Spinal cord (tissue), 10 donors: ENCODE measurements around the gene CP. TPM values are rescaled to one million over a fixed set of nuclear protein-coding genes. Genes with fewer than 3 reads are reported as not detected.
"Not testable (repeated sequence)": the region's sequence is repeated elsewhere in the genome, so short reads cannot be mapped to it uniquely, and the experiment has no call there.

ENCODE experiments used
- DNase-seq, 6 donors: peaks; one replicate each; pipeline versions ENCODE4 v3.0.0 to v3.0.0-alpha.2; 2013 to 2015; ENCODE audit warnings: low spot score in 6 of 6, low read depth in 4 of 6
- H3K27ac ChIP-seq: one replicate; pipeline ENCODE4 v1.5.1; 2013; ENCODE audit warnings: low read depth, low read length, control low read depth
- H3K27me3 ChIP-seq: one replicate; pipeline ENCODE4 v1.6.1; 2013; ENCODE audit warnings: low read length; ENCODE audit not compliant: control insufficient read depth, insufficient read depth
- H3K36me3 ChIP-seq: one replicate; pipeline ENCODE4 v1.6.1; 2013; ENCODE audit warnings: low read length; ENCODE audit not compliant: control insufficient read depth, insufficient read depth
- H3K4me1 ChIP-seq: one replicate; pipeline ENCODE4 v1.6.1; 2013; ENCODE audit warnings: low read length; ENCODE audit not compliant: control insufficient read depth, insufficient read depth
- H3K4me3 ChIP-seq: one replicate; pipeline ENCODE4 v1.5.1; 2013; ENCODE audit warnings: low read depth, low read length, control low read depth
- H3K9me3 ChIP-seq: one replicate; pipeline ENCODE4 v1.6.1; 2013; ENCODE audit warnings: low read length; ENCODE audit not compliant: control insufficient read depth, insufficient read depth
- WGBS: methylation state at CpG from one replicate; pipeline ENCODE4 v1.1.5; 2013; ENCODE audit warnings: missing lambda C conversion rate; ENCODE audit not compliant: insufficient coverage; 5-methylcytosine and 5-hydroxymethylcytosine counted together
- polyA plus RNA-seq, 2 donors: library from polyadenylated mRNA; unstranded; fragments of 120-200 nt; gene quantifications; one replicate each; pipeline ENCODE4 v1.2.1, GENCODE V29; 2013; ENCODE audit not compliant: insufficient read length in 2 of 2
- total RNA-seq, 2 donors: library from RNA; depleted of rRNA in 1 of 2; stranded (reverse); fragments of 120-200 nt in 1 of 2; fragments of >200 nt in 1 of 2; gene quantifications; one replicate each; pipeline versions ENCODE4 v1.2.3 to v1.2.4, GENCODE V29; 2013 to 2014
- donor health status: healthy.

CP gene
- total and polyA plus RNA-seq, 4 donors: 0.93 to 48.7 (median 1.5) TPM

- WGBS: no CpG with 5 or more reads among the region's 5 CpGs
- no peak for DNase-seq
- Histone ChIP-seq H3K4me1 (no peaks in the 10 kb centered on the region), H3K4me3 (no peak overlapping the region), H3K36me3 (no peaks in the 10 kb centered on the region), H3K27ac (no peak overlapping the region), H3K27me3 (no peaks in the 10 kb centered on the region), H3K9me3 (no peaks in the 10 kb centered on the region)
These were observed 26.5 kb upstream of the CP start for GRCh38 chr3:149247929-149248691.

DNA sequence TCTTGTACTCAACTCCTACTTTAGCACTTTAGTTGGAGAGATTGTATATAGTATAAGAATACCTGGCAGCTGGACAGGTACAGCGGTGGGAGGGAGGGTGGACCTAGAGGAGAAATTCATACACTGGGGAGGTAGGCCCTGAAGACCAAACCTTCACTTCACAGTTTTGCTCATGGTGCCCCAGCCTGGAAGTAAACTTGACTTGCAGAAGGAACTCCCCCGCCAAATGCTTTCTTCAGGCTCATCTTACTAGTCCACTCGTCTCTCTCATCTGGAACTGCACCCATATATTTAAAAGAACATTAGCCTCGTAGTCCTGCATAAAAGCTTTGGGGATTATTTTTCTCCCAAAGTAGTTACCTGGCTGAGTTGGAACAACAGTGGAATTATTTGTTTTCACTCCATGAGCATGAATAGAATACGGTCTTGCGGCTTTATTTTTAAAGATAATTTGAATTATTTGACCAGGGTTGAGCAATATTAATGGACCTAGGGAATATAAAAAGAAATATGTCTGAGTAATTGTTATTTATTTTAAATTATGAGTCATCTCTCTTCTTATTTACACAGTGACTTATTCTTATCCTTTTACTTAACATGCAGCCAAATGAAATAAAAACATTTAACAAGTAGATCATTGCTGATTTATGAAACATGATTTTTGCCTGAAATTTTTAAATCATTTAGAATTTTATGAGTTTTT lies 25.5 kb upstream of the CP start:
- WGBS: 80% methylated on average over 1 of the region's 6 CpGs
- Histone ChIP-seq H3K27me3 (no peaks in the 10 kb centered on the region), H3K36me3 (no peaks in the 10 kb centered on the region), H3K27ac (no peak overlapping the region), H3K9me3 (no peaks in the 10 kb centered on the region), H3K4me1 (no peaks in the 10 kb centered on the region), H3K4me3 (no peak overlapping the region)
- DNase-seq: no peak

DNA sequence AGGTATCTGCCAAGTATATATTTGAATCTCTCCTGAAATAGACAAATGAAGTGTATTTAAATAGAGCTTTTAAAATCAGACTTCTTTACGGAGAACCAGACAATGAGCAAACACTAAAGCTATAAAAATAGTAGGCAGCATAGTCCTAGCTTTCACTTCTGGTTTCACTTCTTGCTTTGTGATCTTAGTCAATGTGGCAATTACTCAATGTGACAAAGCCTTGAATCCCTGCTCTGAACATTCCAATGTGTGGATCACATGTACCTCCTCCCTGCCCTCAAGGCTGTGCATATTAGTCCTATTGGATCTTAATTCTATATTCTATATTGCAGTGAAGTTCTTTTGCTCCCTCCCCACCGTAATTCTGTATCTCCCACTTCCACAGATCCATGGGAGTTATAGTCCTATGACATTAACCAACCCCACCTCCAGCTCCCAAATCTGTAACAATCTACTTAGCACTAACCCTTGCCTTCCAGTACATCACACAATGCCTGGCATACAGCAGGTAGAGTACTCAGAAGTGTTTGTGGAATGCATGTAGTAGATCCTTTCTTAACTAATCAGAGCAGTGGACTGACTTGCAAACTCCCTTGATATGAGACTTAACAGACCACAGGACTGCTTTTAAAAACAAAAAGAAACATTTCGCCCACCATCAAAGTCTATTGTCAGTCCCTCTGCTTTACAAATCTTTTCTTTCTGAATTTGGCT lies 24.3 kb upstream of the CP start:
- H3K9me3 ChIP-seq: no peaks in the 10 kb centered on the region
- no peak overlapping the region for H3K4me3 ChIP-seq
- H3K27me3 ChIP-seq: no peaks in the 10 kb centered on the region
- H3K27ac ChIP-seq: no peak overlapping the region
- no peak for DNase-seq
- no peaks in the 10 kb centered on the region for H3K4me1 ChIP-seq
- no peaks in the 10 kb centered on the region for H3K36me3 ChIP-seq
- 83% methylated on average over 1 of the region's 3 CpGs for WGBS

DNA sequence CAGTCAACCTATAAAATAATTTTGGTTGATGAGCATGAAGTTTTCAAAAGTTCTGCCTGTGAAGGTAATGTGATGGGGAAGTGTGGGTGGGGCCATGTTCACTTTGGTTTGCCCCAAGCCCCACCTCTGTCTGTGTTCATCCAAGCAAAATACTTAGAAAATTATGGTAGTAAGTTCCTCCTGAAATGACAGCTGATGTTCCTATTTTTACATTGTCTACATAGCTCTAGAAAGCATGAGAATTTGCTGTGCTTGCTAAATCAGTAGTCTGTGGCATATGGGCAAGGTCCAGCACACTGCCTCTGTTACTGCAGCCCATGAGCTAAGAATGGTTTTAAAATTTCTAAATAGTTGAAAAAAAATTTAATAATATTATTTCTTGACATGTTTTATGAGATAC lies 21.9 kb upstream of the CP start:
- DNase-seq: no peak
- Histone ChIP-seq H3K27me3 (no peaks in the 10 kb centered on the region), H3K36me3 (no peaks in the 10 kb centered on the region), H3K4me3 (no peak overlapping the region), H3K4me1 (no peaks in the 10 kb centered on the region), H3K27ac (no peak overlapping the region), H3K9me3 (no peaks in the 10 kb centered on the region)

- DNase-seq: no peak
- WGBS: no CpG with 5 or more reads among the region's 1 CpG
- H3K27ac ChIP-seq: no peak overlapping the region
- H3K4me3 ChIP-seq: no peak overlapping the region
- no peaks in the 10 kb centered on the region for H3K27me3 ChIP-seq
- no peaks in the 10 kb centered on the region for H3K36me3 ChIP-seq
- H3K9me3 ChIP-seq: no peaks in the 10 kb centered on the region
- H3K4me1 ChIP-seq: no peaks in the 10 kb centered on the region
These were observed 17.8 kb upstream of the CP start for GRCh38 chr3:149239357-149239936.

DNA sequence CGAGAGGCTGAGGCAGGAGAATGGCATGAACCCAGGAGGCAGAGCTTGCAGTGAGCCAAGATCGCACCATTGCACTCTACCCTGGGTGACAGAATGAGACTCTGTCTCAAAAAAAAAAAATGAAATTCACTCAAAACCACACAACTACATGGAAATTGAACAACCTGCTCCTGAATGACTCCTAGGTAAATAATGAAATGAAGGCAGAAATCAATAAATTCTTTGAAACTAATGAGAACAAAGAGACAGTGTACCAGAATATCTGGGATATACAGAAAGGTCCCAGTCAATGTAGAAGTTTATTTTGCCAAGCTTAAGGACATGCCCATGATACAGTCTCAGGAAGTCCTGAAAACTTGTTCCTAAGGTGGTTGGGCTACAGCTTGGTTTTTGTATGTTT lies 16.6 kb upstream of the CP start:
- not testable (repeated sequence) for H3K9me3 ChIP-seq, H3K27ac ChIP-seq

DNA sequence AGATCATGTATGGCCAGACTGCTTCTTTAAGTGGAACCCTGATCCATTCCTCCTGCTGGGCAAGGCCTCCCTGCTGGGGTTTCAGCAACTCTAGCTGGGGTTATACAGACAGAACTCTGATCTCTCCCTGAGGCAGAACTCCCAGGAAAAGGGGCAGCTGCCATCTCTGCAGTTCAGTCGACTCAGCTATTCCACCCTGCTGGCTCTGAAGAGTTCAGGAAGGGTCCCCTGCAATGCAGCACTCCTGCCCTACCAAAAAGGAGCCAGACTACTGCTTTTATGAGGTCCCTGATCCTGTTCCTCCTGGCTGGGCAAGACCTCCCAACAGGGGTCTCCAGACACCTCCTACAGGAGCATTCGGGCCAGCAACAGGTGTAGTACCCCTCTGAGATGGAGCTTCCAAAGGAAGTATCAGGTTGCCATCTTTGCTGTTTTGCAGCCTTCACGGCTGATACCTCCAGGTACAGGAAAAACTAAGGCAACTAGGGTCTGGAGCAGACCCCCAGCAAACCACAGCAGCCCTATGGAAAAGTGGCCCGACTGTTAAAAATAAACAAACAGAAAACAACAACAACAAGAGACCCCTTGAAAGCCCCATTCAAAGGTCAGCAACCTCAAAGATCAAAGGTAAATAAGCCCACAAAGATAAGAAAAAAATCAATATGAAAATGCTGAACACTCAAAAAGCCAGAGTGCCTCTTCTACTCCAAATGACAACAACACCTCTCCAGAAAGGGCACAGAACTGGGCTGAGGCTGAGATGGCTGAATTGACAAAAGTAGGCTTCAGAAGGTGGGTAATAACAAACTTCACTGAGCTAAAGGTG lies 14.2 kb upstream of the CP start:
- DNase-seq: no peak
- Histone ChIP-seq H3K9me3 (no peaks in the 10 kb centered on the region), H3K36me3 (no peaks in the 10 kb centered on the region), H3K27me3 (no peaks in the 10 kb centered on the region), H3K4me1 (no peaks in the 10 kb centered on the region), H3K4me3 (no peak overlapping the region), H3K27ac (no peak overlapping the region)
- WGBS: 83% methylated on average over 4 of the region's 4 CpGs

More for the DNA sequence above, 16.6 kb upstream of the CP start:
- not testable (repeated sequence) for H3K27me3 ChIP-seq, DNase-seq, H3K36me3 ChIP-seq, H3K4me3 ChIP-seq, H3K4me1 ChIP-seq
- WGBS: no CpG with 5 or more reads among the region's 2 CpGs

GRCh38 chr3:149234671-149235245 lies 13.1 kb upstream of the CP start:
- no peaks in the 10 kb centered on the region for H3K36me3 ChIP-seq
- no peaks in the 10 kb centered on the region for H3K27me3 ChIP-seq
- no peaks in the 10 kb centered on the region for H3K9me3 ChIP-seq
- no peak overlapping the region for H3K4me3 ChIP-seq
- 90% methylated on average over 3 of the region's 5 CpGs for WGBS
- DNase-seq: no peak
- H3K27ac ChIP-seq: no peak overlapping the region
- no peaks in the 10 kb centered on the region for H3K4me1 ChIP-seq

DNA sequence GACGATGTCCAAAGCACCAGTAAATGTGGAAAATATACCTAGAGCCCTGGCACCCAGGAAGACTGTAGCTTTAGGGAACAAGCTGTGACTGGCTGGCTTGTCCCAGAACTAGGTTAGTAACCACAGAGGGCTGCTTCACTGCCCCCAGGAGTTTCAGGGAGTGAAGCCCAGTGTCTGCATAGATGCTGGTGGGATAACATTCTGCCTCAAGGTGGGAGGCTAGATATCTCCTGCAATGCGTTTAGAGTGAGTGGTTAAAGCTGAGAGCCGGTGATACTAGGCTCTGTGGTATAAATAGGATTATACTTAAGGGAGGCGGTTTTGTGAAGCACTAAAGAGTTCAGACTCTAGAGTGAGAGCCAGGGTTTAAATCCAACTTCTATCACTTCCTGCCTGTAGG lies 11.7 kb upstream of the CP start:
- no peak for DNase-seq
- Histone ChIP-seq H3K27ac (no peak overlapping the region), H3K9me3 (no peaks in the 10 kb centered on the region), H3K4me3 (no peak overlapping the region), H3K4me1 (no peaks in the 10 kb centered on the region), H3K36me3 (no peaks in the 10 kb centered on the region), H3K27me3 (no peaks in the 10 kb centered on the region)
- 82% methylated on average over 3 of the region's 4 CpGs for WGBS
